Mucosa of descending colon (tissue), 3 donors: Measurements from ENCODE around the gene VEGFB. TPM values are rescaled to one million over a fixed set of nuclear protein-coding genes. Genes with fewer than 3 reads are reported as not detected.

ENCODE experiments used
- ATAC-seq: fragments of 200-7000 bp; cut with Tn5 transposase; one replicate; pipeline ENCODE4 v1.9.1; 2020; ENCODE audit warnings: mild to moderate bottlenecking, moderate library complexity
- DNase-seq, 3 donors: peaks; one replicate each; pipeline ENCODE4 v3.0.0-alpha.2; 2020
- H3K36me3 ChIP-seq: fragments of 200-600 bp; one replicate; pipeline ENCODE4 v1.8.0; 2021; ENCODE audit warnings: low read depth, mild to moderate bottlenecking
- H3K4me1 ChIP-seq: fragments of 200-600 bp; one replicate; pipeline ENCODE4 v1.8.0; 2021; ENCODE audit warnings: low read depth, mild to moderate bottlenecking
- H3K4me3 ChIP-seq: fragments of 200-600 bp; one replicate; pipeline ENCODE4 v1.8.0; 2021; ENCODE audit warnings: mild to moderate bottlenecking
- H3K9me3 ChIP-seq: fragments of 200-600 bp; one replicate; pipeline ENCODE4 v1.8.0; 2021; ENCODE audit warnings: mild to moderate bottlenecking
- intact Hi-C, 2 donors: fragments of 100-400 bp; cut with DNase I in 1 of 2; cut with micrococcal nuclease in 1 of 2; formaldehyde crosslinking; loops; one replicate each; pipeline versions ENCODE4 v1.11.0 to v1.11.1; 2022; cut with DNase I, micrococcal nuclease
- total RNA-seq, 3 donors: library from RNA; stranded (reverse); fragmentation: NEBNext Ultra II Directional in 2 of 3; extraction: Animal tissue kit (Norgen Biotek cat#: 25700) in 2 of 3; gene quantifications; one replicate each; pipeline versions ENCODE4 v1.2.1 to v1.2.4, GENCODE V29; 2021 to 2023
- TF ChIP-seq, protein P1 (sequence below): fragments of 200-600 bp; IDR thresholded peaks from one replicate; pipeline ENCODE4 v1.8.0; 2022; ENCODE audit warnings: antibody characterized with exemption, mild to moderate bottlenecking
- donor health status: DM: no; HTN: no; CAD: no; lungs with moderate emphysema.
- donor health status: DM: no; HTN: no; CAD: no.
- donor health status: DM: no; HTN: yes; CAD: no.

Gene VEGFB
- total RNA-seq, 3 donors from 2014 or later = 45.3 to 156 (median 45.6) TPM

GRCh38 chr11:64216879-64217278 lies 17.5 kb upstream of the VEGFB start:
- H3K9me3 ChIP-seq = no peaks in the 10 kb centered on the region
- DNase-seq (no peak), ATAC-seq (no peak)
- H3K4me3 ChIP-seq = no peak overlapping the region
- TF ChIP-seq, protein P1, sequence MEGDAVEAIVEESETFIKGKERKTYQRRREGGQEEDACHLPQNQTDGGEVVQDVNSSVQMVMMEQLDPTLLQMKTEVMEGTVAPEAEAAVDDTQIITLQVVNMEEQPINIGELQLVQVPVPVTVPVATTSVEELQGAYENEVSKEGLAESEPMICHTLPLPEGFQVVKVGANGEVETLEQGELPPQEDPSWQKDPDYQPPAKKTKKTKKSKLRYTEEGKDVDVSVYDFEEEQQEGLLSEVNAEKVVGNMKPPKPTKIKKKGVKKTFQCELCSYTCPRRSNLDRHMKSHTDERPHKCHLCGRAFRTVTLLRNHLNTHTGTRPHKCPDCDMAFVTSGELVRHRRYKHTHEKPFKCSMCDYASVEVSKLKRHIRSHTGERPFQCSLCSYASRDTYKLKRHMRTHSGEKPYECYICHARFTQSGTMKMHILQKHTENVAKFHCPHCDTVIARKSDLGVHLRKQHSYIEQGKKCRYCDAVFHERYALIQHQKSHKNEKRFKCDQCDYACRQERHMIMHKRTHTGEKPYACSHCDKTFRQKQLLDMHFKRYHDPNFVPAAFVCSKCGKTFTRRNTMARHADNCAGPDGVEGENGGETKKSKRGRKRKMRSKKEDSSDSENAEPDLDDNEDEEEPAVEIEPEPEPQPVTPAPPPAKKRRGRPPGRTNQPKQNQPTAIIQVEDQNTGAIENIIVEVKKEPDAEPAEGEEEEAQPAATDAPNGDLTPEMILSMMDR = no peak
- no peaks in the 10 kb centered on the region for H3K4me1 ChIP-seq
- intact Hi-C loops = no loop called here
- no peaks in the 10 kb centered on the region for H3K36me3 ChIP-seq

DNA sequence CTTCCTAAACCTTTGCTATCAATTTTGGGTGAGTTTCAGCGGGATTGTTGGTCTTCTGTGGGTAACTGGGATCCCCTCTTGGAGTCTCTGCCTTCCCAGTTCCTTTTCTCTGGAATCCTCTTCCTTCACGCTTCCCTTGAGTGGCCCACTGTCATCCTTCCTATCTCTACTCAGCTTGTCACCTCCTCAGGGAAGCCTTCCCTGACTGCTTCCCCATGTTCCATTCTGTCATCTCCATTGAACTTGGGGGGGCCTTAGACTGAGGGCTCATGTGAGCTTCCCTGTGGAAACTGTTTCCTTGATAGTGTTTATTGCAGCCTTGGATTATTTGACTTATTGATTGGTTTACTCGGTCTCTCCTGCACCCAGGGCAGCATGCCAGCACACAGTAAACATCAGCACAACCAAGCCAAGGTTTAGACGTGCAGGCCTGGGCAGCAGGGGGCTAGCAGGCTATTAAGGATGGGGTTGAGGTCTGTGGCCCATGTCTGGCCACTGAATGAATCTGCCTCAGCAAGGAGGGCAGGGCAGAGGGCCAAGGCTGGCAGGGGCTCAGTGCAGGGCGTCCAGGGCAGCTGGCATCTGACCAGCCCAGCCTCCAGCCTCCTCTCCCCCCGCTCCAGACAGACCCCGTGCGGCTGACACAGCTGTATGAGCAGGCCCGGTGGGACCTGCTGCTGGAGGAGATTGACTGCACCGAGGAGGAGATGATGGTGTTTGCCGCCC lies 15.6 kb upstream of the VEGFB start:
- no peaks in the 10 kb centered on the region for H3K4me1 ChIP-seq
- intact Hi-C loops = no loop called here
- ATAC-seq (no peak), DNase-seq (peak in 2 of 3 donors; percentile 34 to 46)
- TF ChIP-seq, protein P1 = no peak
- H3K4me3 ChIP-seq = no peak overlapping the region
- H3K36me3 ChIP-seq = no peaks in the 10 kb centered on the region
- no peaks in the 10 kb centered on the region for H3K9me3 ChIP-seq

DNA sequence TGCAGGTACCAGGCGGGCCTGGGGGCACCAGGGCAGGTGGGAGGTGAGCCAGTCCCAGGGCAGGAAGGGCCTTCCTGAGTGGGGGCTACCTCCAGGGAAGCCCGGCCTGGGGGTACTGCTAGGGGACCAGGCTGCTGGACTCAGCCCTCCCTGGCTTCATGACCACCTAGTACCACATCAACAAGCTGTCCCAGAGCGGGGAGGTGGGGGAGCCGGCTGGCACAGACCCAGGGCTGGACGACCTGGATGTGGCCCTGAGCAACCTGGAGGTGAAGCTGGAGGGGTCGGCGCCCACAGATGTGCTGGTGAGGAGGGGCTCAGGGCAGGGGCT lies 15.1 kb upstream of the VEGFB start:
- H3K36me3 ChIP-seq = no peaks in the 10 kb centered on the region
- TF ChIP-seq, protein P1 = no peak
- H3K9me3 ChIP-seq = no peaks in the 10 kb centered on the region
- no peak overlapping the region for H3K4me3 ChIP-seq
- DNase-seq (peak in 1 of 3 donors; percentile 29), ATAC-seq (no peak)
- intact Hi-C loops = no loop called here
- H3K4me1 ChIP-seq = no peaks in the 10 kb centered on the region

DNA sequence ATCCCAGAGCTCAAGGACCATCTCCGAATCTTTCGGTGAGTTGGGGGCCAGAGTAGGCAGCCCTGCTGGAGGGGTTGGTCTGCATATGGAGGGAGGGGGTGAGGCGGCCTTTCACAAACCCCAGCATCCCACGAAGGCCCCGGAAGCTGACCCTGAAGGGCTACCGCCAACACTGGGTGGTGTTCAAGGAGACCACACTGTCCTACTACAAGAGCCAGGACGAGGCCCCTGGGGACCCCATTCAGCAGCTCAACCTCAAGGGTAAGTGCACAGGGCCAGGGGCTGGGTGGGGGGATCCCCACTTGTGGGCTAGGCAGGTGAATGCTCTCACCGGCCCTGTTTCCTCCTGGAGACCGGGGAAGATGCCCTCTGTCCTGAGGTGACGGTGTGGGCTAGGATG lies 14.6 kb upstream of the VEGFB start:
- H3K36me3 ChIP-seq = no peaks in the 10 kb centered on the region

DNA sequence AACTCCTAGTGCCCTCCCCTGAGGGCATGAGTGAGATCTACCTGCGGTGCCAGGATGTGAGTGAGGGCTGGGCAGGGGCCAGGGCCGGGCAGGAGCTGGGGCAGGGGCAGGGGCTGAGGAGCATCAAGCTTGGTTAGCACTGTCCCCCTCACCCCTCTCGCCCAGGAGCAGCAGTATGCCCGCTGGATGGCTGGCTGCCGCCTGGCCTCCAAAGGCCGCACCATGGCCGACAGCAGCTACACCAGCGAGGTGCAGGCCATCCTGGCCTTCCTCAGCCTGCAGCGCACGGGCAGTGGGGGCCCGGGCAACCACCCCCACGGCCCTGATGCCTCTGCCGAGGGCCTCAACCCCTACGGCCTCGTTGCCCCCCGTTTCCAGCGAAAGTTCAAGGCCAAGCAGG lies 14.1 kb upstream of the VEGFB start:
- ATAC-seq (no peak), DNase-seq (peak in 1 of 3 donors; percentile 26)
- intact Hi-C loops = no loop called here
- Histone ChIP-seq H3K9me3 (no peaks in the 10 kb centered on the region), H3K4me3 (no peak overlapping the region), H3K4me1 (peaks cover 5% of the 10 kb centered on the region), H3K36me3 (no peaks in the 10 kb centered on the region)
- TF ChIP-seq, protein P1 = no peak

More for the DNA sequence above, 14.6 kb upstream of the VEGFB start:
- intact Hi-C loops = no loop called here
- TF ChIP-seq, protein P1 = no peak
- no peak for ATAC-seq
- no peaks in the 10 kb centered on the region for H3K4me1 ChIP-seq
- no peak overlapping the region for H3K4me3 ChIP-seq
- H3K9me3 ChIP-seq = no peaks in the 10 kb centered on the region
- no peak for DNase-seq
